GM23338 (cell line): ENCODE results near the gene CDC42BPA. TPM values are rescaled to one million over a fixed set of nuclear protein-coding genes. Genes with fewer than 3 reads are reported as not detected.

Source experiments
- ATAC-seq: fragments of 200-7000 bp; cut with Tn5 transposase; 3 replicates; pipeline ENCODE4 v1.9.1; 2020
- DNase-seq: peaks from one replicate; pipeline ENCODE4 v3.0.0-alpha.2; 2015; ENCODE audit warnings: low spot score
- H2AFZ ChIP-seq: fragments of 200-600 bp; sonication (generic); 2 replicates; pipeline ENCODE4 v1.8.0; 2016; ENCODE audit warnings: antibody characterized with exemption, mild to moderate bottlenecking, moderate library complexity
- H3F3A ChIP-seq: fragments of 200-600 bp; sonication (generic); replicated peaks from 2 replicates; pipeline ENCODE4 v1.8.0; 2017; ENCODE audit warnings: antibody characterized with exemption, mixed run types, low read depth
- H3K27ac ChIP-seq: fragments of 200-600 bp; sonication (generic); 2 replicates; pipeline ENCODE4 v1.6.1; 2016; ENCODE audit warnings: low read depth
- H3K27me3 ChIP-seq: fragments of 200-600 bp; sonication (generic); 2 replicates; pipeline ENCODE4 v1.8.0; 2016; ENCODE audit warnings: mild to moderate bottlenecking, mixed run types, moderate library complexity; ENCODE audit not compliant: insufficient read depth
- H3K36me3 ChIP-seq: fragments of 200-600 bp; sonication (generic); 2 replicates; pipeline ENCODE4 v1.8.0; 2016; ENCODE audit warnings: mild to moderate bottlenecking; ENCODE audit not compliant: insufficient read depth
- H3K4me1 ChIP-seq: fragments of 200-600 bp; sonication (generic); 2 replicates; pipeline ENCODE4 v1.8.0; 2016; ENCODE audit warnings: mild to moderate bottlenecking, moderate library complexity; ENCODE audit not compliant: insufficient read depth
- H3K4me2 ChIP-seq: fragments of 200-600 bp; sonication (generic); 2 replicates; pipeline ENCODE4 v1.7.1; 2017; ENCODE audit warnings: mixed run types
- H3K4me3 ChIP-seq: fragments of 200-600 bp; sonication (generic); 2 replicates; pipeline ENCODE4 v1.6.1; 2016; ENCODE audit warnings: mixed run types
- H3K79me2 ChIP-seq: fragments of 200-600 bp; sonication (generic); replicated peaks from 2 replicates; pipeline ENCODE4 v1.8.0; 2017; ENCODE audit warnings: mild to moderate bottlenecking; ENCODE audit not compliant: insufficient read depth
- H3K9me2 ChIP-seq: fragments of 200-600 bp; sonication (generic); 2 replicates; pipeline ENCODE4 v1.8.0; 2017; ENCODE audit not compliant: insufficient read depth
- H4K20me1 ChIP-seq: fragments of 200-600 bp; sonication (generic); replicated peaks from 2 replicates; pipeline ENCODE4 v1.8.0; 2017; ENCODE audit warnings: mild to moderate bottlenecking; ENCODE audit not compliant: insufficient read depth
- H3K27ac Mint-ChIP-seq: 2 replicates; pipeline ENCODE4 v1.8.0; 2020; ENCODE audit warnings: inconsistent platforms, mild to moderate bottlenecking, moderate library complexity, mixed read lengths
- H3K27me3 Mint-ChIP-seq: 3 replicates; pipeline ENCODE4 v1.8.0; 2022; ENCODE audit warnings: low read depth, mild to moderate bottlenecking, moderate library complexity, mixed read lengths, inconsistent platforms; ENCODE audit not compliant: insufficient read depth, poor library complexity
- H3K36me3 Mint-ChIP-seq: 3 replicates; pipeline ENCODE4 v1.8.0; 2021; ENCODE audit warnings: low read depth, mild to moderate bottlenecking, inconsistent platforms, moderate library complexity, mixed read lengths
- H3K4me1 Mint-ChIP-seq: 3 replicates; pipeline ENCODE4 v1.8.0; 2020; ENCODE audit warnings: mild to moderate bottlenecking, inconsistent platforms, mixed read lengths
- H3K4me3 Mint-ChIP-seq: 3 replicates; pipeline ENCODE4 v1.8.0; 2021; ENCODE audit warnings: moderate library complexity, mild to moderate bottlenecking, inconsistent platforms, mixed read lengths
- H3K9me3 Mint-ChIP-seq: 3 replicates; pipeline ENCODE4 v1.8.0; 2020; ENCODE audit warnings: moderate library complexity, mild to moderate bottlenecking, inconsistent platforms, mixed read lengths
- CREB1 ChIP-seq: fragments of 250-450 bp; sonication (Bioruptor Pico); IDR thresholded peaks from 2 replicates; pipeline ENCODE4 v1.5.0; 2020; ENCODE audit warnings: low read depth, mild to moderate bottlenecking, moderate library complexity
- ETS1 ChIP-seq: IDR thresholded peaks from 2 replicates; pipeline ENCODE4 v1.6.1; 2016; ENCODE audit warnings: antibody characterized with exemption
- EZH2 ChIP-seq: fragments of 200-600 bp; sonication (generic); IDR thresholded peaks from one replicate; pipeline ENCODE4 v1.8.0; 2017; ENCODE audit warnings: antibody characterized with exemption, mild to moderate bottlenecking, low read depth; ENCODE audit not compliant: unreplicated experiment
- POLR2AphosphoS5 ChIP-seq: IDR thresholded peaks from 2 replicates; pipeline ENCODE4 v1.6.1; 2016; ENCODE audit warnings: antibody characterized with exemption, low read depth
- REST ChIP-seq: IDR thresholded peaks from one replicate; pipeline ENCODE4 v1.6.1; 2018; ENCODE audit warnings: antibody characterized with exemption; ENCODE audit not compliant: unreplicated experiment
- STAT1 ChIP-seq: IDR thresholded peaks from one replicate; pipeline ENCODE4 v1.6.1; 2016; ENCODE audit warnings: antibody characterized with exemption; ENCODE audit not compliant: unreplicated experiment
- ZNF114 ChIP-seq: fragments of 250-450 bp; sonication (Bioruptor Pico); IDR thresholded peaks from 2 replicates; pipeline ENCODE4 v1.5.0; 2020; ENCODE audit warnings: mild to moderate bottlenecking, moderate library complexity
- polyA plus RNA-seq: library from polyadenylated mRNA; unstranded; fragments of >200 nt; fragmentation: Nextera tagmentation; extraction: Ambion mirVana; gene quantifications from 2 replicates; pipeline ENCODE4 v1.2.1, GENCODE V29; 2016
- total RNA-seq: library from RNA; depleted of rRNA; stranded (reverse); fragments of >200 nt; shearing (Covaris generic); gene quantifications from 2 replicates; pipeline ENCODE4 v1.2.3, GENCODE V29; 2014

CDC42BPA gene
- total and polyA plus RNA-seq, 2 experiments from 2014 or later, result 17.7 to 40.1 TPM

- Histone ChIP-seq H3F3A (0 out of 2 replicates have a peak, but pooled peaks cover 5% of the 10 kb centered on the region), H3K9me2 (no peaks in the 10 kb centered on the region), H2AFZ (no peak overlapping the region), H3K4me1 (peaks cover 31% of the 10 kb centered on the region), H3K27me3 (0 out of 2 replicates have a peak, but pooled peaks cover 4% of the 10 kb centered on the region), H3K4me3 (no peak overlapping the region), H3K79me2 (peaks cover 74% of the 10 kb centered on the region), H4K20me1 (peaks cover 8% of the 10 kb centered on the region; the same call in 1 of the 2 replicates), H3K36me3 (no peaks in the 10 kb centered on the region), H3K27ac (no peak overlapping the region), H3K4me2 (no peak overlapping the region)
- no peak for TF ChIP-seq CREB1 (CRISPR knock-in tag)
- no peak for TF ChIP-seq POLR2AphosphoS5
- TF ChIP-seq STAT1, result no peak
- no peak for TF ChIP-seq EZH2
- no peak for DNase-seq
- H3K36me3 Mint-ChIP-seq, result peaks cover 7% of the 10 kb centered on the region
- no peak overlapping the region for H3K4me3 Mint-ChIP-seq
- peaks cover 5% of the 10 kb centered on the region; the same call in 2 of the 3 replicates for H3K9me3 Mint-ChIP-seq
- H3K4me1 Mint-ChIP-seq, result peaks cover 52% of the 10 kb centered on the region
- no peak overlapping the region for H3K27ac Mint-ChIP-seq
- H3K27me3 Mint-ChIP-seq, result peaks cover 26% of the 10 kb centered on the region
- no peak for ATAC-seq
Measured at GRCh38 chr1:226943927-226944326, 374.4 kb downstream of the CDC42BPA start.

GRCh38 chr1:226943156-226943555, 375.1 kb downstream of the CDC42BPA start:
- Mint-ChIP-seq H3K4me3 (no peak overlapping the region; the same call in 2 of the 3 replicates), H3K27me3 (peaks cover 25% of the 10 kb centered on the region), H3K9me3 (peaks cover 3% of the 10 kb centered on the region; the same call in 2 of the 3 replicates), H3K27ac (no peak overlapping the region), H3K36me3 (peaks cover 5% of the 10 kb centered on the region), H3K4me1 (peaks cover 59% of the 10 kb centered on the region)
- no peak overlapping the region for H3K27ac ChIP-seq
- no peaks in the 10 kb centered on the region for H3K9me2 ChIP-seq
- H2AFZ ChIP-seq, result no peak overlapping the region
- H4K20me1 ChIP-seq, result peaks cover 8% of the 10 kb centered on the region; the same call in 1 of the 2 replicates
- H3F3A ChIP-seq, result 0 out of 2 replicates have a peak, but pooled peaks cover 5% of the 10 kb centered on the region
- peaks cover 37% of the 10 kb centered on the region for H3K4me1 ChIP-seq
- DNase-seq, result no peak
- H3K4me2 ChIP-seq, result no peak overlapping the region
- no peaks in the 10 kb centered on the region for H3K36me3 ChIP-seq
- H3K27me3 ChIP-seq, result 0 out of 2 replicates have a peak, but pooled peaks cover 4% of the 10 kb centered on the region
- TF ChIP-seq REST (no peak), ETS1 (no peak), ZNF114 (CRISPR knock-in tag) (no peak)
- H3K4me3 ChIP-seq, result no peak overlapping the region
- H3K79me2 ChIP-seq, result peaks cover 67% of the 10 kb centered on the region
- no peak for ATAC-seq
